Measurements from ENCODE around the gene REC114.

DNA sequence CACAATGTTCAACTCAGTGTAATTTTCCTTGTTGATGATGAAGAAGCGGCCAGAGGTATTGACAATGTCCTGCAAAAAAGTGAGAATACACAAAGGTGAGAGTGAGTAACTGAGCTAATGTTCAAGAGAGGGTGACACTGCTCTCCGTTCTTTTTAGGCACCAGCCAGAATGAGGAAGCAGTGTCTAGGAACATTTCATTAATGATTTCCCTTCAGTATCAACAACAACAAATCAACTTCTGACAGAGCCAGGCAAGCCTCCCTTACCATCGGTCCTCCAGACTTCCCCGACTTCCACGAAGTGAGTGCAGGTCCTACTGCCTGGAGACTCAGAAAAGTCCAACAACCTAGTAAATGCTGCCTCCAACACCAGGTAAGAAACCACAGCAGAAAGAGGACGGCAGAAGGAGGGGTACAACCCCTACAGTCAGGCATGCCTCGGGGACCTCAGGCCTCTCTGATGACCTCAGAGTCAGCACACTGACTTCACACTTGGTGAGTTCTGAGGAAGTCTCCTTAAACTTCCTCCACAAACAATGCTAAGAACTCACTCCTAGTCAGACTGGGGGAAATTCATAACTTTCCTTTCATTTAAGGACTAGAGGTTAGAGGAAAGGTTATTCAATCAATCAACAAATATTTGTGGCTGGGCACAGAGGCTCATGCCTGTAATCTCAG lies 127.5 kb downstream of the REC114 start:
- TF ChIP-seq, protein P1, sequence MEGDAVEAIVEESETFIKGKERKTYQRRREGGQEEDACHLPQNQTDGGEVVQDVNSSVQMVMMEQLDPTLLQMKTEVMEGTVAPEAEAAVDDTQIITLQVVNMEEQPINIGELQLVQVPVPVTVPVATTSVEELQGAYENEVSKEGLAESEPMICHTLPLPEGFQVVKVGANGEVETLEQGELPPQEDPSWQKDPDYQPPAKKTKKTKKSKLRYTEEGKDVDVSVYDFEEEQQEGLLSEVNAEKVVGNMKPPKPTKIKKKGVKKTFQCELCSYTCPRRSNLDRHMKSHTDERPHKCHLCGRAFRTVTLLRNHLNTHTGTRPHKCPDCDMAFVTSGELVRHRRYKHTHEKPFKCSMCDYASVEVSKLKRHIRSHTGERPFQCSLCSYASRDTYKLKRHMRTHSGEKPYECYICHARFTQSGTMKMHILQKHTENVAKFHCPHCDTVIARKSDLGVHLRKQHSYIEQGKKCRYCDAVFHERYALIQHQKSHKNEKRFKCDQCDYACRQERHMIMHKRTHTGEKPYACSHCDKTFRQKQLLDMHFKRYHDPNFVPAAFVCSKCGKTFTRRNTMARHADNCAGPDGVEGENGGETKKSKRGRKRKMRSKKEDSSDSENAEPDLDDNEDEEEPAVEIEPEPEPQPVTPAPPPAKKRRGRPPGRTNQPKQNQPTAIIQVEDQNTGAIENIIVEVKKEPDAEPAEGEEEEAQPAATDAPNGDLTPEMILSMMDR (IDR thresholded peaks at IDR 0.05 in 2 of 3, conservative IDR thresholded peaks at IDR 0.05 in 1 of 3; ENCODE audit: control insufficient read depth in 2 of 3, extremely low read depth in 1 of 3, insufficient read depth in 1 of 3, low read depth in 3 of 3, low read length in 3 of 3) = no peak
- TF ChIP-seq FOXM1 (IDR thresholded peaks at IDR 0.05; ENCODE audit: low read depth, low read length) (no peak), JUNB (IDR thresholded peaks at IDR 0.05) (no peak), YY1 (IDR thresholded peaks at IDR 0.05; ENCODE audit: low read depth, low read length) (no peak)

Data from GM12878 (cell line).